ENCODE measurements around the gene KIR3DL3.
"Not testable (repeated sequence)": the region's sequence is repeated elsewhere in the genome, so short reads cannot be mapped to it uniquely, and the experiment has no call there.

The KIR3DL3 gene

GRCh38 chr19:54747614-54748322 is 23.5 kb downstream of the KIR3DL3 start:
- H3K27ac Mint-ChIP-seq = not testable (repeated sequence)
- peaks cover 10% of the 10 kb centered on the region for H3K9me3 Mint-ChIP-seq

GRCh38 chr19:54750276-54750675 is 26.0 kb downstream of the KIR3DL3 start:
- H3K4me3 Mint-ChIP-seq; H3K27ac Mint-ChIP-seq; intact Hi-C loops (cut with micrococcal nuclease); H3K36me3 Mint-ChIP-seq (ENCODE audit: low read depth): not testable (repeated sequence)
- H3K9me3 Mint-ChIP-seq = peaks cover 10% of the 10 kb centered on the region
- peaks cover 15% of the 10 kb centered on the region for H3K27me3 Mint-ChIP-seq
- H3K4me1 Mint-ChIP-seq (ENCODE audit: low read depth) = peaks cover 31% of the 10 kb centered on the region

More at GRCh38 chr19:54747614-54748322, 23.5 kb downstream of the KIR3DL3 start:
- intact Hi-C loops (cut with micrococcal nuclease); H3K36me3 Mint-ChIP-seq (ENCODE audit: low read depth); H3K4me3 Mint-ChIP-seq: not testable (repeated sequence)
- peaks cover 16% of the 10 kb centered on the region for H3K27me3 Mint-ChIP-seq
- peaks cover 31% of the 10 kb centered on the region for H3K4me1 Mint-ChIP-seq (ENCODE audit: low read depth)

GRCh38 chr19:54756204-54757110 is 32.2 kb downstream of the KIR3DL3 start:
- H3K9me3 Mint-ChIP-seq; H3K27me3 Mint-ChIP-seq; intact Hi-C loops (cut with micrococcal nuclease); H3K36me3 Mint-ChIP-seq (ENCODE audit: low read depth); H3K4me3 Mint-ChIP-seq; H3K27ac Mint-ChIP-seq: not testable (repeated sequence)
- H3K4me1 Mint-ChIP-seq (ENCODE audit: low read depth) = peaks cover 27% of the 10 kb centered on the region

- intact Hi-C loops (cut with micrococcal nuclease); H3K27ac Mint-ChIP-seq; H3K36me3 Mint-ChIP-seq (ENCODE audit: low read depth); H3K27me3 Mint-ChIP-seq; H3K4me3 Mint-ChIP-seq; H3K9me3 Mint-ChIP-seq: not testable (repeated sequence)
- peaks cover 27% of the 10 kb centered on the region for H3K4me1 Mint-ChIP-seq (ENCODE audit: low read depth)
Observed at GRCh38 chr19:54758577-54758976, 34.3 kb downstream of the KIR3DL3 start.

GRCh38 chr19:54764219-54764618 is 40.0 kb downstream of the KIR3DL3 start:
- H3K4me3 Mint-ChIP-seq; H3K27ac Mint-ChIP-seq; H3K27me3 Mint-ChIP-seq; intact Hi-C loops (cut with micrococcal nuclease); H3K36me3 Mint-ChIP-seq (ENCODE audit: low read depth): not testable (repeated sequence)
- Mint-ChIP-seq H3K4me1 (ENCODE audit: low read depth) (peaks cover 28% of the 10 kb centered on the region), H3K9me3 (peaks cover 12% of the 10 kb centered on the region)

- H3K27ac Mint-ChIP-seq; H3K36me3 Mint-ChIP-seq (ENCODE audit: low read depth); H3K27me3 Mint-ChIP-seq; intact Hi-C loops (cut with micrococcal nuclease); H3K4me3 Mint-ChIP-seq: not testable (repeated sequence)
- Mint-ChIP-seq H3K4me1 (ENCODE audit: low read depth) (peaks cover 22% of the 10 kb centered on the region), H3K9me3 (peaks cover 12% of the 10 kb centered on the region)
Observed at GRCh38 chr19:54766464-54766863, 42.2 kb downstream of the KIR3DL3 start.

- Mint-ChIP-seq H3K27me3 (peaks cover 11% of the 10 kb centered on the region), H3K9me3 (peaks cover 12% of the 10 kb centered on the region), H3K4me1 (ENCODE audit: low read depth) (peaks cover 17% of the 10 kb centered on the region)
- H3K27ac Mint-ChIP-seq; H3K4me3 Mint-ChIP-seq; intact Hi-C loops (cut with micrococcal nuclease); H3K36me3 Mint-ChIP-seq (ENCODE audit: low read depth): not testable (repeated sequence)
Observed at GRCh38 chr19:54769646-54770045, 45.4 kb downstream of the KIR3DL3 start, which contains the start of gene KIR2DL1. TSS of gene KIR2DL1 (plus strand) at chr19:54769793. CDS start at chr19:54769851, 58 bp downstream.

GRCh38 chr19:54770511-54770910 is 46.3 kb downstream of the KIR3DL3 start:
- H3K4me3 Mint-ChIP-seq; intact Hi-C loops (cut with micrococcal nuclease); H3K9me3 Mint-ChIP-seq; H3K27ac Mint-ChIP-seq; H3K4me1 Mint-ChIP-seq (ENCODE audit: low read depth); H3K36me3 Mint-ChIP-seq (ENCODE audit: low read depth): not testable (repeated sequence)
- peaks cover 12% of the 10 kb centered on the region for H3K27me3 Mint-ChIP-seq

- H3K36me3 Mint-ChIP-seq (ENCODE audit: low read depth); H3K4me1 Mint-ChIP-seq (ENCODE audit: low read depth); intact Hi-C loops (cut with micrococcal nuclease); H3K4me3 Mint-ChIP-seq; H3K27ac Mint-ChIP-seq; H3K9me3 Mint-ChIP-seq: not testable (repeated sequence)
- peaks cover 12% of the 10 kb centered on the region for H3K27me3 Mint-ChIP-seq
Observed at GRCh38 chr19:54771018-54771960, 47.0 kb downstream of the KIR3DL3 start.

- H3K9me3 Mint-ChIP-seq; intact Hi-C loops (cut with micrococcal nuclease); H3K4me1 Mint-ChIP-seq (ENCODE audit: low read depth); H3K4me3 Mint-ChIP-seq; H3K27ac Mint-ChIP-seq; H3K36me3 Mint-ChIP-seq (ENCODE audit: low read depth): not testable (repeated sequence)
- peaks cover 12% of the 10 kb centered on the region for H3K27me3 Mint-ChIP-seq
Observed at GRCh38 chr19:54772666-54773065, 48.4 kb downstream of the KIR3DL3 start.

GRCh38 chr19:54775095-54775815 is 51.0 kb downstream of the KIR3DL3 start:
- H3K27ac Mint-ChIP-seq; H3K9me3 Mint-ChIP-seq; intact Hi-C loops (cut with micrococcal nuclease); H3K36me3 Mint-ChIP-seq (ENCODE audit: low read depth); H3K4me1 Mint-ChIP-seq (ENCODE audit: low read depth); H3K4me3 Mint-ChIP-seq: not testable (repeated sequence)
- H3K27me3 Mint-ChIP-seq = peaks cover 21% of the 10 kb centered on the region

- intact Hi-C loops (cut with micrococcal nuclease) = not testable (repeated sequence)
- peaks cover 23% of the 10 kb centered on the region for H3K27me3 Mint-ChIP-seq
Observed at GRCh38 chr19:54775830-54776229, 51.6 kb downstream of the KIR3DL3 start.

GRCh38 chr19:54777851-54778250 is 53.6 kb downstream of the KIR3DL3 start:
- H3K9me3 Mint-ChIP-seq = peaks cover 15% of the 10 kb centered on the region
- H3K4me1 Mint-ChIP-seq (ENCODE audit: low read depth) = not testable (repeated sequence)

More at GRCh38 chr19:54775830-54776229, 51.6 kb downstream of the KIR3DL3 start:
- H3K27ac Mint-ChIP-seq; H3K36me3 Mint-ChIP-seq (ENCODE audit: low read depth); H3K9me3 Mint-ChIP-seq; H3K4me3 Mint-ChIP-seq; H3K4me1 Mint-ChIP-seq (ENCODE audit: low read depth): not testable (repeated sequence)

More at GRCh38 chr19:54777851-54778250, 53.6 kb downstream of the KIR3DL3 start:
- H3K36me3 Mint-ChIP-seq (ENCODE audit: low read depth); intact Hi-C loops (cut with micrococcal nuclease); H3K4me3 Mint-ChIP-seq; H3K27ac Mint-ChIP-seq: not testable (repeated sequence)
- peaks cover 24% of the 10 kb centered on the region for H3K27me3 Mint-ChIP-seq
